SK-N-SH treated with all-trans-retinoic acid at 6 μM for 48 hours (cell line): ENCODE data around the gene EIF1B.

Experiments
- ARNTL ChIP-seq: fragments of 450-650 bp; formaldehyde crosslinking; IDR thresholded peaks from 2 replicates; pipeline ENCODE4 v1.5.0; 2020; ENCODE audit warnings: low read depth, mild to moderate bottlenecking, moderate library complexity, borderline replicate concordance
- CREB5 ChIP-seq: fragments of 250-450 bp; sonication (Bioruptor Pico); IDR thresholded peaks from 2 replicates; pipeline ENCODE4 v1.5.1; 2020; ENCODE audit warnings: low read depth, mild to moderate bottlenecking, moderate library complexity
- CSDC2 ChIP-seq: fragments of 250-450 bp; sonication (Bioruptor Pico); IDR thresholded peaks from 2 replicates; pipeline ENCODE4 v1.5.0; 2020; ENCODE audit warnings: mild to moderate bottlenecking, moderate library complexity
- GLIS3 ChIP-seq: fragments of 250-450 bp; sonication (Bioruptor Pico); IDR thresholded peaks from 2 replicates; pipeline ENCODE4 v1.5.0; 2020; ENCODE audit warnings: mild to moderate bottlenecking, moderate library complexity
- PATZ1 ChIP-seq: fragments of 250-450 bp; sonication (Bioruptor Pico); IDR thresholded peaks from 2 replicates; pipeline ENCODE4 v1.8.0; 2020; ENCODE audit warnings: mild to moderate bottlenecking, moderate library complexity, borderline replicate concordance
- PPARA ChIP-seq: fragments of 250-450 bp; sonication (Bioruptor Pico); IDR thresholded peaks from 2 replicates; pipeline ENCODE4 v1.5.0; 2020; ENCODE audit warnings: mild to moderate bottlenecking, borderline replicate concordance
- RARB ChIP-seq: fragments of 250-450 bp; sonication (Bioruptor Pico); IDR thresholded peaks from 2 replicates; pipeline ENCODE4 v1.8.0; 2021; ENCODE audit warnings: mild to moderate bottlenecking, moderate library complexity
- TOX ChIP-seq: fragments of 250-450 bp; sonication (Bioruptor Pico); IDR thresholded peaks from 2 replicates; pipeline ENCODE4 v1.8.0; 2021; ENCODE audit warnings: mild to moderate bottlenecking, moderate library complexity, borderline replicate concordance
- ZC3H10 ChIP-seq: fragments of 250-450 bp; sonication (Bioruptor Pico); IDR thresholded peaks from 2 replicates; pipeline ENCODE4 v1.5.1; 2021; ENCODE audit warnings: mild to moderate bottlenecking, moderate library complexity
- ZFP3 ChIP-seq: fragments of 250-450 bp; sonication (Bioruptor Pico); IDR thresholded peaks from 2 replicates; pipeline ENCODE4 v1.5.0; 2020; ENCODE audit warnings: mild to moderate bottlenecking, moderate library complexity
- ZFP30 ChIP-seq: fragments of 450-650 bp; formaldehyde crosslinking; IDR thresholded peaks from 2 replicates; pipeline ENCODE4 v1.5.0; 2022; ENCODE audit warnings: mild to moderate bottlenecking, moderate library complexity
- ZNF8 ChIP-seq: fragments of 450-650 bp; formaldehyde crosslinking; IDR thresholded peaks from 2 replicates; pipeline ENCODE4 v1.5.0; 2020; ENCODE audit warnings: mild to moderate bottlenecking, moderate library complexity
- TF ChIP-seq, protein P1 (sequence below): fragments of 250-450 bp; sonication (Bioruptor Pico); IDR thresholded peaks from 2 replicates; pipeline ENCODE4 v1.5.0; 2020; ENCODE audit warnings: mild to moderate bottlenecking, moderate library complexity

DNA sequence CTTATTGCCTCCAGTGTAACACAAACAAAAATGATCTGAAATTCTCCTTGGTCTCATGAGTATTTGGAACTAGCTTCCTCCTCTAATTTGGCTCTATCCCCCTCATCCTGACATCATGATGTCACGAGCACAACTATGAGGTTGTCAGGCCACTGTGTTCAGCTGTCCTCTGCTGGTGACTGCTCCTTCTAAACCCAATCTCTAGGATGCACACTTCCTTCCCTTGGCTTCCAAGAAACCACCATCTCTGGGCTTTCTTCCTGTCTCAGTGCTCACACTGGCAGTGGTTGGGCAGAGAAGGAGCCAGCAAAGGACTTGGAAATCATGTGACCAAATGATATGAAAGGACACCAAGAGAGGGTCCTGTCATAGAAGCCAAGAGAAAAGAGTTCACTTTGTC lies 30.7 kb upstream of the EIF1B start:
- TF ChIP-seq RARB (no peak), CREB5 (CRISPR knock-in tag) (no peak), GLIS3 (CRISPR knock-in tag) (no peak), ARNTL (CRISPR knock-in tag) (no peak), PATZ1 (CRISPR knock-in tag) (no peak), ZNF8 (CRISPR knock-in tag) (no peak), ZFP3 (CRISPR knock-in tag) (no peak), CSDC2 (CRISPR knock-in tag) (no peak), ZC3H10 (no peak), PPARA (CRISPR knock-in tag) (no peak), TOX (CRISPR knock-in tag) (no peak), ZFP30 (no peak)
- TF ChIP-seq, protein P1, sequence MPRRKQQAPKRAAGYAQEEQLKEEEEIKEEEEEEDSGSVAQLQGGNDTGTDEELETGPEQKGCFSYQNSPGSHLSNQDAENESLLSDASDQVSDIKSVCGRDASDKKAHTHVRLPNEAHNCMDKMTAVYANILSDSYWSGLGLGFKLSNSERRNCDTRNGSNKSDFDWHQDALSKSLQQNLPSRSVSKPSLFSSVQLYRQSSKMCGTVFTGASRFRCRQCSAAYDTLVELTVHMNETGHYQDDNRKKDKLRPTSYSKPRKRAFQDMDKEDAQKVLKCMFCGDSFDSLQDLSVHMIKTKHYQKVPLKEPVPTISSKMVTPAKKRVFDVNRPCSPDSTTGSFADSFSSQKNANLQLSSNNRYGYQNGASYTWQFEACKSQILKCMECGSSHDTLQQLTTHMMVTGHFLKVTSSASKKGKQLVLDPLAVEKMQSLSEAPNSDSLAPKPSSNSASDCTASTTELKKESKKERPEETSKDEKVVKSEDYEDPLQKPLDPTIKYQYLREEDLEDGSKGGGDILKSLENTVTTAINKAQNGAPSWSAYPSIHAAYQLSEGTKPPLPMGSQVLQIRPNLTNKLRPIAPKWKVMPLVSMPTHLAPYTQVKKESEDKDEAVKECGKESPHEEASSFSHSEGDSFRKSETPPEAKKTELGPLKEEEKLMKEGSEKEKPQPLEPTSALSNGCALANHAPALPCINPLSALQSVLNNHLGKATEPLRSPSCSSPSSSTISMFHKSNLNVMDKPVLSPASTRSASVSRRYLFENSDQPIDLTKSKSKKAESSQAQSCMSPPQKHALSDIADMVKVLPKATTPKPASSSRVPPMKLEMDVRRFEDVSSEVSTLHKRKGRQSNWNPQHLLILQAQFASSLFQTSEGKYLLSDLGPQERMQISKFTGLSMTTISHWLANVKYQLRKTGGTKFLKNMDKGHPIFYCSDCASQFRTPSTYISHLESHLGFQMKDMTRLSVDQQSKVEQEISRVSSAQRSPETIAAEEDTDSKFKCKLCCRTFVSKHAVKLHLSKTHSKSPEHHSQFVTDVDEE (CRISPR knock-in tag): no peak
